DMS 273 (cell line): ENCODE data around the gene MMAA.
"Not testable (repeated sequence)": the region's sequence is repeated elsewhere in the genome, so short reads cannot be mapped to it uniquely, and the experiment has no call there.

Source experiments
- DNase-seq: peaks from one replicate; lab custom pipeline; 2025; ENCODE audit not compliant: unreplicated experiment; lab: John Stamatoyannopoulos, UW

MMAA gene

GRCh38 chr4:145626623-145626982, 7.4 kb downstream of the MMAA start:
- DNase-seq: peak; percentile 61

- DNase-seq: no peak
Measured at GRCh38 chr4:145635117-145635516, 15.9 kb downstream of the MMAA start.

GRCh38 chr4:145635630-145636029, 16.4 kb downstream of the MMAA start:
- DNase-seq: no peak

- DNase-seq: no peak
Measured at GRCh38 chr4:145639186-145639698, 20.1 kb downstream of the MMAA start.

GRCh38 chr4:145640236-145640635, 21.1 kb downstream of the MMAA start:
- not testable (repeated sequence) for DNase-seq

- DNase-seq: no peak
Measured at GRCh38 chr4:145643295-145643694, 24.1 kb downstream of the MMAA start.

GRCh38 chr4:145644699-145645098, 25.5 kb downstream of the MMAA start:
- no peak for DNase-seq

- DNase-seq: no peak
Measured at GRCh38 chr4:145656156-145656555, 37.0 kb downstream of the MMAA start.

- no peak for DNase-seq
Measured at GRCh38 chr4:145660064-145660463, 40.9 kb downstream of the MMAA start.

- no peak for DNase-seq
Measured at GRCh38 chr4:145663194-145663593, 44.0 kb downstream of the MMAA start.

- DNase-seq: no peak
Measured at GRCh38 chr4:145665773-145666172, 46.6 kb downstream of the MMAA start.

GRCh38 chr4:145670422-145670821, 51.2 kb downstream of the MMAA start:
- no peak for DNase-seq

GRCh38 chr4:145679520-145679919, 60.3 kb downstream of the MMAA start:
- peak; percentile 48 for DNase-seq

- DNase-seq: peak; percentile 19
Measured at GRCh38 chr4:145679991-145680455, 60.8 kb downstream of the MMAA start, which contains the start of gene C4orf51. C4orf51 (plus strand) TSS chr4:145680146; CDS start chr4:145680204, 58 bp downstream.

GRCh38 chr4:145680902-145681301, 61.7 kb downstream of the MMAA start:
- no peak for DNase-seq

GRCh38 chr4:145681518-145681917, 62.3 kb downstream of the MMAA start:
- no peak for DNase-seq

GRCh38 chr4:145681956-145682355, 62.8 kb downstream of the MMAA start:
- DNase-seq: no peak

- DNase-seq: no peak
Measured at GRCh38 chr4:145686991-145687390, 67.8 kb downstream of the MMAA start.

GRCh38 chr4:145690610-145691009, 71.4 kb downstream of the MMAA start:
- no peak for DNase-seq

- DNase-seq: not testable (repeated sequence)
Measured at GRCh38 chr4:145691416-145691815, 72.2 kb downstream of the MMAA start.

- DNase-seq: no peak
Measured at GRCh38 chr4:145694929-145695328, 75.7 kb downstream of the MMAA start.

GRCh38 chr4:145697332-145697731, 78.1 kb downstream of the MMAA start:
- no peak for DNase-seq

GRCh38 chr4:145698507-145698906, 79.3 kb downstream of the MMAA start:
- no peak for DNase-seq
